Activated T-cell treated with anti-CD3 and anti-CD28 coated beads, Interleukin-2, amount 50 U/mL, for 48 hours (primary cell): ENCODE measurements around the gene LAMA3.

Experiments used
- DNase-seq, 2 experiments: peaks; one replicate each; pipeline ENCODE4 v3.0.0-alpha.2; 2020

Gene LAMA3

GRCh38 chr18:23857164-23857552, 167.9 kb downstream of the LAMA3 start:
- no peak for DNase-seq

- DNase-seq = no peak
Observed at GRCh38 chr18:23857756-23858155, 168.5 kb downstream of the LAMA3 start.

- DNase-seq = no peak
Observed at GRCh38 chr18:23859466-23860336, 170.4 kb downstream of the LAMA3 start.

- no peak for DNase-seq
Observed at GRCh38 chr18:23861326-23861725, 172.1 kb downstream of the LAMA3 start.

- no peak for DNase-seq
Observed at GRCh38 chr18:23861805-23862470, 172.7 kb downstream of the LAMA3 start.

GRCh38 chr18:23864624-23865023, 175.4 kb downstream of the LAMA3 start:
- peak in 1 of 2 experiments; percentile 28 for DNase-seq

- no peak for DNase-seq
Observed at GRCh38 chr18:23867006-23867405, 177.8 kb downstream of the LAMA3 start.

- DNase-seq = no peak
Observed at GRCh38 chr18:23868136-23868785, 179.0 kb downstream of the LAMA3 start.

- no peak for DNase-seq
Observed at GRCh38 chr18:23870676-23871380, 181.6 kb downstream of the LAMA3 start.

GRCh38 chr18:23871410-23871809, 182.2 kb downstream of the LAMA3 start:
- DNase-seq = peak; percentile 45 to 55

GRCh38 chr18:23872701-23873550, 183.7 kb downstream of the LAMA3 start:
- DNase-seq = peak in 1 of 2 experiments; percentile 31

- DNase-seq = no peak
Observed at GRCh38 chr18:23875966-23876895, 187.0 kb downstream of the LAMA3 start.

- DNase-seq = no peak
Observed at GRCh38 chr18:23876921-23877320, 187.7 kb downstream of the LAMA3 start.

- DNase-seq = no peak
Observed at GRCh38 chr18:23877371-23877770, 188.1 kb downstream of the LAMA3 start.

GRCh38 chr18:23878336-23878900, 189.2 kb downstream of the LAMA3 start:
- no peak for DNase-seq

GRCh38 chr18:23879126-23879525, 189.9 kb downstream of the LAMA3 start:
- DNase-seq = no peak

- no peak for DNase-seq
Observed at GRCh38 chr18:23879544-23879943, 190.3 kb downstream of the LAMA3 start.

GRCh38 chr18:23879966-23880565, 190.8 kb downstream of the LAMA3 start:
- DNase-seq = no peak

GRCh38 chr18:23880931-23881617, 191.8 kb downstream of the LAMA3 start:
- DNase-seq = no peak
